ENCODE measurements around the gene COA5.

COA5 gene

GRCh38 chr2:98552499-98553179 lies 55.7 kb downstream of the COA5 start:
- no peak for DNase-seq (ENCODE audit: low read depth, low spot score)

DNA sequence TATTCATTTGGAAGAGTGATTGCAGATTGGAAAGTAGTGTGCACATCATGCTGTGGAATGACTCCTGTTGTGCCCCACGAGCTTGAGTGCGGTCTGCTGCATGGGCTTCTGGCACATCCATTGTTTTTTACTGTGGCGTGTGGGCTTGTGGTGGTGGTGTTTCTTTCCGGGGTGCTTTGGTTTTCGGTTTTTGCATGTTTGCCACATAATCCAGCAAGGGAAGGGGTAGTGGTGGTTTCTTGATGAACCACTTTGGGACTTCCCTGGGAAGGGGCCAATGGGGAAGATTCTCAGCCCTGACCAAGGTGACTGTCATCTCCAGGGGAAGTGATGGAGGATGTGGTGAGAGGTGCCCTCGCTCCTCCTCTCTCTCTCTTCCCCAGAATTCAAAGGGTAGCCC lies 57.0 kb downstream of the COA5 start:
- no peak for DNase-seq (ENCODE audit: low read depth, low spot score)

GRCh38 chr2:98550165-98550564 lies 58.1 kb downstream of the COA5 start:
- DNase-seq (ENCODE audit: low read depth, low spot score): no peak
